IMR-90 (cell line): Measurements from ENCODE around the gene FNDC4.

Source experiments
- CEBPB ChIP-seq: IDR thresholded peaks from 2 replicates; pipeline ENCODE4 v1.6.1; 2012; ENCODE audit warnings: low read depth, low read length, improper control_type of control experiment
- CHD1 ChIP-seq: IDR thresholded peaks from 2 replicates; pipeline ENCODE4 v1.6.1; 2012; ENCODE audit warnings: low read depth, low read length, improper control_type of control experiment
- POLR2A ChIP-seq: IDR thresholded peaks from 2 replicates; pipeline ENCODE4 v1.6.1; 2012; ENCODE audit warnings: mild to moderate bottlenecking, low read depth, low read length
- TF ChIP-seq, protein P1 (sequence below): conservative IDR thresholded peaks from 2 replicates; pipeline ENCODE4 v1.5.1; 2012; ENCODE audit warnings: mild to moderate bottlenecking, low read depth, low read length, improper control_type of control experiment

- TF ChIP-seq, protein P1, sequence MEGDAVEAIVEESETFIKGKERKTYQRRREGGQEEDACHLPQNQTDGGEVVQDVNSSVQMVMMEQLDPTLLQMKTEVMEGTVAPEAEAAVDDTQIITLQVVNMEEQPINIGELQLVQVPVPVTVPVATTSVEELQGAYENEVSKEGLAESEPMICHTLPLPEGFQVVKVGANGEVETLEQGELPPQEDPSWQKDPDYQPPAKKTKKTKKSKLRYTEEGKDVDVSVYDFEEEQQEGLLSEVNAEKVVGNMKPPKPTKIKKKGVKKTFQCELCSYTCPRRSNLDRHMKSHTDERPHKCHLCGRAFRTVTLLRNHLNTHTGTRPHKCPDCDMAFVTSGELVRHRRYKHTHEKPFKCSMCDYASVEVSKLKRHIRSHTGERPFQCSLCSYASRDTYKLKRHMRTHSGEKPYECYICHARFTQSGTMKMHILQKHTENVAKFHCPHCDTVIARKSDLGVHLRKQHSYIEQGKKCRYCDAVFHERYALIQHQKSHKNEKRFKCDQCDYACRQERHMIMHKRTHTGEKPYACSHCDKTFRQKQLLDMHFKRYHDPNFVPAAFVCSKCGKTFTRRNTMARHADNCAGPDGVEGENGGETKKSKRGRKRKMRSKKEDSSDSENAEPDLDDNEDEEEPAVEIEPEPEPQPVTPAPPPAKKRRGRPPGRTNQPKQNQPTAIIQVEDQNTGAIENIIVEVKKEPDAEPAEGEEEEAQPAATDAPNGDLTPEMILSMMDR, result no peak
- TF ChIP-seq POLR2A (no peak), CHD1 (no peak), CEBPB (no peak)
Measured at GRCh38 chr2:27494944-27495554, at the start of gene FNDC4.
